Fibroblast of lung (primary cell): ENCODE results near the gene KIF18A. TPM values are rescaled to one million over a fixed set of nuclear protein-coding genes. Genes with fewer than 3 reads are reported as not detected.

ENCODE experiments used
- DNase-seq, 2 donors: peaks; one replicate each; pipeline versions ENCODE4 v3.0.0 to v3.0.0-alpha.2; 2010; ENCODE audit warnings: low read depth in 2 of 2
- H2AFZ ChIP-seq: 2 replicates; pipeline ENCODE4 v1.5.1; 2012; ENCODE audit warnings: low read length, control low read depth, inconsistent platforms
- H3K27ac ChIP-seq: 2 replicates; pipeline ENCODE4 v1.5.1; 2011; ENCODE audit warnings: low read length, control low read depth; ENCODE audit not compliant: insufficient read depth
- H3K27me3 ChIP-seq: 2 replicates; pipeline ENCODE4 v1.5.1; 2011; ENCODE audit warnings: mild to moderate bottlenecking, low read length; ENCODE audit not compliant: control insufficient read depth, insufficient read depth
- H3K36me3 ChIP-seq: 2 replicates; pipeline ENCODE4 v1.5.1; 2011; ENCODE audit warnings: low read length; ENCODE audit not compliant: control insufficient read depth, insufficient read depth
- H3K4me1 ChIP-seq: 2 replicates; pipeline ENCODE4 v1.5.1; 2011; ENCODE audit warnings: low read length; ENCODE audit not compliant: control insufficient read depth, insufficient read depth; ENCODE audit errors: extremely low read depth
- H3K4me2 ChIP-seq: 2 replicates; pipeline ENCODE4 v1.5.1; 2011; ENCODE audit warnings: low read length, control low read depth; ENCODE audit not compliant: insufficient read depth; ENCODE audit errors: extremely low read depth
- H3K4me3 ChIP-seq, 4 experiments: fragments of 200-600 bp in 1 of 4; sonication (generic) in 1 of 4; replicated peaks in 1 of 4; 2 replicates each; pipeline ENCODE4 v1.5.1; 2011 to 2016; ENCODE audit warnings: low read length in 4 of 4, low read depth in 3 of 4, mild to moderate bottlenecking in 3 of 4, control low read depth in 2 of 4, inconsistent platforms in 1 of 4, mixed read lengths in 1 of 4; ENCODE audit not compliant: insufficient read depth in 1 of 4; ENCODE audit errors: control extremely low read depth in 1 of 4
- H3K79me2 ChIP-seq: 2 replicates; pipeline ENCODE4 v1.5.1; 2012; ENCODE audit warnings: mild to moderate bottlenecking, low read length, inconsistent platforms; ENCODE audit not compliant: control insufficient read depth, insufficient read depth
- H3K9ac ChIP-seq: 2 replicates; pipeline ENCODE4 v1.5.1; 2011; ENCODE audit warnings: mild to moderate bottlenecking, low read length, control low read depth; ENCODE audit not compliant: insufficient read depth
- H3K9me3 ChIP-seq: 2 replicates; pipeline ENCODE4 v1.5.1; 2012; ENCODE audit warnings: low read depth, low read length; ENCODE audit not compliant: control insufficient read depth, insufficient read depth
- H4K20me1 ChIP-seq: 2 replicates; pipeline ENCODE4 v1.5.1; 2011; ENCODE audit warnings: low read length; ENCODE audit not compliant: control insufficient read depth, insufficient read depth; ENCODE audit errors: extremely low read depth
- EZH2 ChIP-seq: IDR thresholded peaks from 2 replicates; pipeline ENCODE4 v1.5.1; 2012; ENCODE audit warnings: low read length, control low read depth, mild to moderate bottlenecking; ENCODE audit errors: missing control alignments
- polyA plus RNA-seq, 2 donors: library from polyadenylated mRNA; depleted of rRNA in 1 of 2; stranded (reverse) in 1 of 2; unstranded in 1 of 2; fragments of >200 nt; gene quantifications; 2 replicates each; pipeline ENCODE4 v1.2.1, GENCODE V29; 2011 to 2012; ENCODE audit warnings: missing spikeins in 1 of 2
- total RNA-seq: library from RNA; depleted of rRNA; stranded (reverse); fragments of >200 nt; gene quantifications from 2 replicates; pipeline ENCODE4 v1.2.1, GENCODE V29; 2014
- TF ChIP-seq, protein P1 (sequence below), 2 donors: IDR thresholded peaks in 1 of 2; conservative IDR thresholded peaks in 1 of 2; 1 replicate in 1 of 2; 2 replicates in 1 of 2; pipeline ENCODE4 v1.5.1; 2011 to 2012; ENCODE audit warnings: low read length in 2 of 2, control low read depth in 1 of 2, inconsistent platforms in 1 of 2, low read depth in 1 of 2, mild to moderate bottlenecking in 1 of 2

The KIF18A gene
- total and polyA plus RNA-seq, 2 donors (not counting 1 experiment from before 2014, with no cell fraction given): 5.8 to 12.6 TPM

DNA sequence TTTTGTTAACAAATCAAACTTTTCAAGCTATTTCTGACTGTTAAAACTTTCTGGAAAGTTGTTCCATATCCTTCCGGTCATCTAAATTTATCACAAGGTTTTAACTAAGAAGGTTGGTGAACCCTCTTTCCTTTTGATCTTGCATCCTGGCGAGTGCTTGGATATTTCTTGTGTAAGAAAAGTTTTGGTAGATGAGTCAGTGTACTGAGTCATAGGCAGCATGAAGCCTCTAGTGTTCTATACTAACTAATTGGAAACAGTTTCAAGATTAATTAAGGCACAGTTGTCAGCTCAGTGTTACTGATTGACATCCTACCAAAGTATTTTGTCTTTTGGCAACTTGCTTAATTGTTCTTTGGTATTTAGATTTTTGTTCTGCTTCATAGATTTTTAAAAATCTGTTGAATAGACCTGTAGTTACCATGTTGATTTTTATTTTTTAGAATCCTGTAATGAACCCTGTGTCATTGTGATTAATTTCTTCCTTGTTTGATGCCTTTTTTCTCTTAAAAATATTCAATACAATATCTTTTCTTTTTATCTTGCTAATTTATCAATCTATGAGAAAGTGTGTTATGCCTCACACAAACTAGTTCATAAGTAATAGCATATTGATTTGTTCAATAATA lies 38.3 kb upstream of the KIF18A start:
- DNase-seq: peak; percentile 87 to 95
- Histone ChIP-seq H2AFZ (no peak overlapping the region), H3K9ac (no peak overlapping the region)

DNA sequence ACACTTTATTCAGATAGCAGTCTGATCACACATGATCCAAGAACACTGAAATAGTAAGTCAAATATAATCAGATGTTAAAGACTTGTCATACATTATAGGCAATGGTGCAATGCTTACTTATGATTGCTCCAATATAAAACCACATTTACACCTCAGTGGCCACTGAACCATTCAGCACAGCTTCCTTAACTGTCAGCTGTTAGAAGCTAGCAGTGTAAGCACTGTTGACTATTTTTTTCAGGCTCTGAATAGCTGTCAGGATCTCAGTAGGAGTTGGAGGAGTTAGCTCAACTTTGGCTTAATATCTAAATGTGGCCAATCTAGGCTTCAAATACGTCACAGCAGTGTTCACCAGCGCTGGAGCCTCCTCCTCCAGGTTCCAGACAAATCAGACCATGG lies 36.9 kb upstream of the KIF18A start:
- Histone ChIP-seq H3K4me3 (no peak overlapping the region), H3K27ac (no peak overlapping the region), H3K4me2 (no peak overlapping the region), H2AFZ (no peak overlapping the region), H3K4me1 (no peaks in the 10 kb centered on the region), H3K36me3 (no peaks in the 10 kb centered on the region), H3K27me3 (no peaks in the 10 kb centered on the region), H3K9ac (no peak overlapping the region), H3K9me3 (peaks cover 1% of the 10 kb centered on the region), H3K79me2 (no peaks in the 10 kb centered on the region), H4K20me1 (no peaks in the 10 kb centered on the region)
- DNase-seq: peak; percentile 21 to 70
- TF ChIP-seq, protein P1, sequence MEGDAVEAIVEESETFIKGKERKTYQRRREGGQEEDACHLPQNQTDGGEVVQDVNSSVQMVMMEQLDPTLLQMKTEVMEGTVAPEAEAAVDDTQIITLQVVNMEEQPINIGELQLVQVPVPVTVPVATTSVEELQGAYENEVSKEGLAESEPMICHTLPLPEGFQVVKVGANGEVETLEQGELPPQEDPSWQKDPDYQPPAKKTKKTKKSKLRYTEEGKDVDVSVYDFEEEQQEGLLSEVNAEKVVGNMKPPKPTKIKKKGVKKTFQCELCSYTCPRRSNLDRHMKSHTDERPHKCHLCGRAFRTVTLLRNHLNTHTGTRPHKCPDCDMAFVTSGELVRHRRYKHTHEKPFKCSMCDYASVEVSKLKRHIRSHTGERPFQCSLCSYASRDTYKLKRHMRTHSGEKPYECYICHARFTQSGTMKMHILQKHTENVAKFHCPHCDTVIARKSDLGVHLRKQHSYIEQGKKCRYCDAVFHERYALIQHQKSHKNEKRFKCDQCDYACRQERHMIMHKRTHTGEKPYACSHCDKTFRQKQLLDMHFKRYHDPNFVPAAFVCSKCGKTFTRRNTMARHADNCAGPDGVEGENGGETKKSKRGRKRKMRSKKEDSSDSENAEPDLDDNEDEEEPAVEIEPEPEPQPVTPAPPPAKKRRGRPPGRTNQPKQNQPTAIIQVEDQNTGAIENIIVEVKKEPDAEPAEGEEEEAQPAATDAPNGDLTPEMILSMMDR (conservative IDR thresholded peaks at IDR 0.05 in 1 of 2, IDR thresholded peaks at IDR 0.05 in 1 of 2; ENCODE audit: low read depth in 1 of 2, low read length in 2 of 2): no peak
- no peak for TF ChIP-seq EZH2

More for the DNA sequence above, 38.3 kb upstream of the KIF18A start:
- Histone ChIP-seq H4K20me1 (no peaks in the 10 kb centered on the region), H3K27ac (peak overlapping the region; percentile 52), H3K36me3 (no peaks in the 10 kb centered on the region), H3K79me2 (no peaks in the 10 kb centered on the region), H3K27me3 (no peaks in the 10 kb centered on the region), H3K4me2 (peak overlapping the region; percentile 48), H3K4me3 (no peak overlapping the region), H3K4me1 (no peaks in the 10 kb centered on the region), H3K9me3 (no peaks in the 10 kb centered on the region)
- TF ChIP-seq EZH2: no peak
- TF ChIP-seq, protein P1 (conservative IDR thresholded peaks at IDR 0.05 in 1 of 2, IDR thresholded peaks at IDR 0.05 in 1 of 2; ENCODE audit: low read depth in 1 of 2, low read length in 2 of 2): no peak

DNA sequence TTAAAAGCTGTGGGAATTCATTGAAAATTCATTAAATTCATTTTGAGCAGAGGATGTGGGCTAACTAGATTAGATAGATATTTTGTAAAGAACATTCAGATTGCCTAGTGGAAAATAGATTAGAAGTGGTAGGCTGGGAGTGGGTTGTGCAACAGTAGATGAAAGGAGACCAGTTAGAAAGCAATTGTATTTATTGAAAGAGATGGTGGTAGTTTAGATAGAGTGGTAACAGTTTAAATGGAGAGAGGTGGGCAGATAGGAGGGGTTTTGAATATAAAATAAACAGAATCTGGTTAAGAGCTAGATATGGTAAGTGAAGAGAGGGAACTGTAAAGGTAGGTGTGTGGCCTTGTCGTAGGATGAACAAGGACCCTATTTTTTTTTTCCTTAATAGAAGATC lies 34.8 kb upstream of the KIF18A start:
- no peaks in the 10 kb centered on the region for H3K79me2 ChIP-seq

More for the DNA sequence above, 34.8 kb upstream of the KIF18A start:
- Histone ChIP-seq H3K27ac (no peak overlapping the region), H3K4me2 (no peak overlapping the region), H3K36me3 (no peaks in the 10 kb centered on the region), H2AFZ (no peak overlapping the region), H3K4me3 (no peak overlapping the region), H3K27me3 (no peaks in the 10 kb centered on the region), H3K4me1 (no peaks in the 10 kb centered on the region), H4K20me1 (no peaks in the 10 kb centered on the region), H3K9ac (no peak overlapping the region), H3K9me3 (peaks cover 2% of the 10 kb centered on the region)
- TF ChIP-seq, protein P1 (conservative IDR thresholded peaks at IDR 0.05 in 1 of 2, IDR thresholded peaks at IDR 0.05 in 1 of 2; ENCODE audit: low read depth in 1 of 2, low read length in 2 of 2): no peak
- no peak for TF ChIP-seq EZH2
- DNase-seq: no peak
